WTC11 (cell line): ENCODE measurements around the gene GNAS-AS1. TPM values are rescaled to one million over a fixed set of nuclear protein-coding genes. Genes with fewer than 3 reads are reported as not detected.

Experiments used
- ATAC-seq: fragments of 200-7000 bp; cut with Tn5 transposase; 2 replicates; pipeline ENCODE4 v1.10.0; 2021; ENCODE audit warnings: mild to moderate bottlenecking, moderate library complexity
- CTCF ChIA-PET: fragments of 300-600 bp; sonication (Branson Sonifier 250); formaldehyde crosslinking; loops from one replicate; lab custom pipeline; 2021; ENCODE audit warnings: antibody characterized with exemption; lab: Charles Lee
- POLR2A ChIA-PET: fragments of 350-600 bp; sonication (Branson Sonifier 250); formaldehyde crosslinking; loops from one replicate; lab custom pipeline; 2021; ENCODE audit warnings: antibody characterized with exemption; lab: Charles Lee
- DNase-seq: peaks from one replicate; pipeline ENCODE4 v3.0.0; 2021; ENCODE audit warnings: low spot score
- H3K27ac Mint-ChIP-seq: 2 replicates; pipeline ENCODE4 v1.8.0; 2021; ENCODE audit warnings: mixed read lengths
- H3K27me3 Mint-ChIP-seq: 2 replicates; pipeline ENCODE4 v1.8.0; 2021; ENCODE audit warnings: low read depth, mild to moderate bottlenecking, moderate library complexity, mixed read lengths
- H3K36me3 Mint-ChIP-seq: 2 replicates; pipeline ENCODE4 v1.8.0; 2021; ENCODE audit warnings: mixed read lengths
- H3K4me1 Mint-ChIP-seq: 2 replicates; pipeline ENCODE4 v1.8.0; 2022; ENCODE audit warnings: mixed read lengths
- H3K4me3 Mint-ChIP-seq: 2 replicates; pipeline ENCODE4 v1.8.0; 2021; ENCODE audit warnings: mild to moderate bottlenecking, moderate library complexity, mixed read lengths
- H3K9me3 Mint-ChIP-seq: 2 replicates; pipeline ENCODE4 v1.8.0; 2021; ENCODE audit warnings: mixed read lengths
- EMX1 ChIP-seq: fragments of 250-450 bp; sonication (Bioruptor Pico); IDR thresholded peaks from 2 replicates; pipeline ENCODE4 v1.8.0; 2021; ENCODE audit warnings: mild to moderate bottlenecking
- FOXJ3 ChIP-seq: sonication (generic); formaldehyde crosslinking; IDR thresholded peaks from 2 replicates; pipeline ENCODE4 v1.9.0; 2021; ENCODE audit warnings: missing genetic modification reagents, mild to moderate bottlenecking, borderline replicate concordance
- GABPB1 ChIP-seq: sonication (generic); formaldehyde crosslinking; IDR thresholded peaks from 2 replicates; pipeline ENCODE4 v1.8.1; 2023; ENCODE audit warnings: mild to moderate bottlenecking, missing genetic modification reagents
- JAZF1 ChIP-seq: fragments of 250-450 bp; sonication (Bioruptor Pico); IDR thresholded peaks from 2 replicates; pipeline ENCODE4 v1.9.0; 2021; ENCODE audit warnings: moderate library complexity, mild to moderate bottlenecking, inconsistent platforms
- JUN ChIP-seq: sonication (generic); formaldehyde crosslinking; IDR thresholded peaks from 2 replicates; pipeline ENCODE4 v1.8.0; 2023; ENCODE audit warnings: mild to moderate bottlenecking, missing genetic modification reagents
- RORB ChIP-seq: fragments of 250-450 bp; sonication (Bioruptor Pico); IDR thresholded peaks from 2 replicates; pipeline ENCODE4 v1.9.0; 2021; ENCODE audit warnings: mild to moderate bottlenecking
- SMAD3 ChIP-seq: sonication (generic); formaldehyde crosslinking; IDR thresholded peaks from 2 replicates; pipeline ENCODE4 v1.8.0; 2022; ENCODE audit warnings: missing genetic modification reagents, mild to moderate bottlenecking, borderline replicate concordance
- SMAD4 ChIP-seq: sonication (generic); formaldehyde crosslinking; IDR thresholded peaks from 2 replicates; pipeline ENCODE4 v1.8.0; 2022; ENCODE audit warnings: mild to moderate bottlenecking, missing genetic modification reagents
- TEAD4 ChIP-seq: sonication (generic); formaldehyde crosslinking; IDR thresholded peaks from 2 replicates; pipeline ENCODE4 v1.8.0; 2022; ENCODE audit warnings: mild to moderate bottlenecking, missing genetic modification reagents
- ZNF121 ChIP-seq: sonication (generic); formaldehyde crosslinking; IDR thresholded peaks from 2 replicates; pipeline ENCODE4 v1.8.0; 2023; ENCODE audit warnings: missing genetic modification reagents
- total RNA-seq: library from RNA; stranded (reverse); gene quantifications from 3 replicates; pipeline ENCODE4 v1.2.3, GENCODE V29; 2021
- TF ChIP-seq, protein P1 (sequence below): sonication (generic); formaldehyde crosslinking; IDR thresholded peaks from 2 replicates; pipeline ENCODE4 v1.8.1; 2023; ENCODE audit warnings: mild to moderate bottlenecking, moderate library complexity, missing genetic modification reagents
- TF ChIP-seq, protein P2 (sequence below): sonication (generic); formaldehyde crosslinking; IDR thresholded peaks from 2 replicates; pipeline ENCODE4 v1.8.1; 2023; ENCODE audit warnings: mild to moderate bottlenecking, missing genetic modification reagents, moderate library complexity
- TF ChIP-seq, protein P3 (sequence below): sonication (generic); formaldehyde crosslinking; IDR thresholded peaks from 2 replicates; pipeline ENCODE4 v1.8.1; 2022; ENCODE audit warnings: mild to moderate bottlenecking, missing genetic modification reagents, moderate library complexity, borderline replicate concordance
- TF ChIP-seq, protein P4 (sequence below): sonication (generic); formaldehyde crosslinking; IDR thresholded peaks from 2 replicates; pipeline ENCODE4 v1.8.0; 2022; ENCODE audit warnings: mild to moderate bottlenecking, missing genetic modification reagents
- TF ChIP-seq, protein P5 (sequence below): sonication (generic); formaldehyde crosslinking; IDR thresholded peaks from 2 replicates; pipeline ENCODE4 v1.8.1; 2022; ENCODE audit warnings: missing genetic modification reagents, borderline replicate concordance
- TF ChIP-seq, protein P6 (sequence below): sonication (generic); formaldehyde crosslinking; IDR thresholded peaks from 2 replicates; pipeline ENCODE4 v1.8.0; 2023; ENCODE audit warnings: mild to moderate bottlenecking, missing genetic modification reagents
- TF ChIP-seq, protein P7 (sequence below): fragments of 250-450 bp; sonication (Bioruptor Pico); conservative IDR thresholded peaks from 2 replicates; pipeline ENCODE4 v1.9.0; 2021; ENCODE audit warnings: mild to moderate bottlenecking
- TF ChIP-seq, protein P8 (sequence below): sonication (generic); formaldehyde crosslinking; IDR thresholded peaks from 2 replicates; pipeline ENCODE4 v1.8.1; 2023; ENCODE audit warnings: mild to moderate bottlenecking, missing genetic modification reagents
- TF ChIP-seq, protein P9 (sequence below): sonication (generic); formaldehyde crosslinking; IDR thresholded peaks from 2 replicates; pipeline ENCODE4 v1.8.1; 2023; ENCODE audit warnings: mild to moderate bottlenecking, missing genetic modification reagents

Gene GNAS-AS1
- total RNA-seq, 1 experiment from 2014 or later, result 12.2 TPM

DNA sequence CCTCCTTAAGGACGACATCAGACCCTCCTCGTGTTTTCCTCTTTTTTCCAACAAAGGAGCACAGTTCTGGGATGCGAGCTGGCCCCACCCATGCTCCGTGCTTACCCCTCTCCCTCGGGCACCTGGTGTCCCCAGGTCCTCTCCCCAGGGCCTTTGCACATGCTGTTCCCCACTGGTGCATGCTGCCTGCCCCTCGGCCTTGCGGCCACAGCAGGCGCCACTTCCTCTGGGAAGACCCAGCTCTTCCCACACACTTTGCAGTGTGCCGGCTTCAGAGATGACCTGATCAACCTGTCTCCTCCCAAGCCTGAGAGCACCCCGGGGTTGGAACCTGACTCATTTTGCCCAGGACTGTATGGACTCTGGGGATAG, 39.8 kb downstream of the GNAS-AS1 start (continued):
- TF ChIP-seq, protein P1, sequence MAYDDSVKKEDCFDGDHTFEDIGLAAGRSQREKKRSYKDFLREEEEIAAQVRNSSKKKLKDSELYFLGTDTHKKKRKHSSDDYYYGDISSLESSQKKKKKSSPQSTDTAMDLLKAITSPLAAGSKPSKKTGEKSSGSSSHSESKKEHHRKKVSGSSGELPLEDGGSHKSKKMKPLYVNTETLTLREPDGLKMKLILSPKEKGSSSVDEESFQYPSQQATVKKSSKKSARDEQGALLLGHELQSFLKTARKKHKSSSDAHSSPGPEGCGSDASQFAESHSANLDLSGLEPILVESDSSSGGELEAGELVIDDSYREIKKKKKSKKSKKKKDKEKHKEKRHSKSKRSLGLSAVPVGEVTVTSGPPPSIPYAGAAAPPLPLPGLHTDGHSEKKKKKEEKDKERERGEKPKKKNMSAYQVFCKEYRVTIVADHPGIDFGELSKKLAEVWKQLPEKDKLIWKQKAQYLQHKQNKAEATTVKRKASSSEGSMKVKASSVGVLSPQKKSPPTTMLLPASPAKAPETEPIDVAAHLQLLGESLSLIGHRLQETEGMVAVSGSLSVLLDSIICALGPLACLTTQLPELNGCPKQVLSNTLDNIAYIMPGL (CRISPR knock-in tag), result no peak
- TF ChIP-seq TEAD4 (CRISPR knock-in tag) (no peak), JAZF1 (CRISPR knock-in tag) (no peak)
- TF ChIP-seq, protein P2, sequence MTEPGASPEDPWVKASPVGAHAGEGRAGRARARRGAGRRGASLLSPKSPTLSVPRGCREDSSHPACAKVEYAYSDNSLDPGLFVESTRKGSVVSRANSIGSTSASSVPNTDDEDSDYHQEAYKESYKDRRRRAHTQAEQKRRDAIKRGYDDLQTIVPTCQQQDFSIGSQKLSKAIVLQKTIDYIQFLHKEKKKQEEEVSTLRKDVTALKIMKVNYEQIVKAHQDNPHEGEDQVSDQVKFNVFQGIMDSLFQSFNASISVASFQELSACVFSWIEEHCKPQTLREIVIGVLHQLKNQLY (CRISPR knock-in tag), result no peak
- TF ChIP-seq, protein P3, sequence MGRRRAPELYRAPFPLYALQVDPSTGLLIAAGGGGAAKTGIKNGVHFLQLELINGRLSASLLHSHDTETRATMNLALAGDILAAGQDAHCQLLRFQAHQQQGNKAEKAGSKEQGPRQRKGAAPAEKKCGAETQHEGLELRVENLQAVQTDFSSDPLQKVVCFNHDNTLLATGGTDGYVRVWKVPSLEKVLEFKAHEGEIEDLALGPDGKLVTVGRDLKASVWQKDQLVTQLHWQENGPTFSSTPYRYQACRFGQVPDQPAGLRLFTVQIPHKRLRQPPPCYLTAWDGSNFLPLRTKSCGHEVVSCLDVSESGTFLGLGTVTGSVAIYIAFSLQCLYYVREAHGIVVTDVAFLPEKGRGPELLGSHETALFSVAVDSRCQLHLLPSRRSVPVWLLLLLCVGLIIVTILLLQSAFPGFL (CRISPR knock-in tag), result no peak

DNA sequence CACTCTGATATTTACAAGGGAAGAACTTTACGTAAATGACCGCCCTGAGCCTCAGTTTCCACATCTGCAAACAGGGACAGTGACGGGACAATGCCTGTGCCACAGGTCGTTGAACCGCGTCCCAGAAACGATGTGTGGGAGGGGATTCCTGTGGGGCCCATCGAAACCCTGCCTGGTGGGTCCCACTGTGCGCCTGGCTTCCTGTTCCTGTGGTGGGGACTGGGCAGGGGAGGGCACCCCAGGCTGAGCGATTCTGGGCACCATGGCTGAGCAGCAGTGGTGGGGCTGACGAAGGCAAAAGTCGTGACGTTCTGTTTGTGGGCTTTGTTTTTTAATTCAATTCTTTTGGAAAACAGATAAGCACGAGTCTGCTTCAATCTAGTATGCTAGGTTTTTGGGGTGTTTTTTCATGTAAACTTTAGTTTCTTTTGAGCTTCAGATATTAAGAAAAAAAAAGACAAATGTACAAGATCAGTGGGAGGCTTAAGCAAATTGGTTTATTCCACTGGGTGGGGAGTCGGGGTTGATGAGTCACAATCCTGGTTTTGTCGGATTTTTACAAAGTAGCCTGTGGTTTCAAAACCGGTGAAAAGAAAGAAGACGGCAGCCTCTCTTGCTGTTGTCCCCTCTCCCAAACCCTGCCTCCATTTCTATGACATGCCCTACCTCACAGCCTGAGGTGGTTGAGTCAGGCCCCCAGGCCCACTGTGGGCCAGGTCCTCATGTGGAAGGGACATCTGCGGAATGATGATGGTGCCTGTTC, 40.4 kb downstream of the GNAS-AS1 start:
- Mint-ChIP-seq H3K27me3 (peaks cover 4% of the 10 kb centered on the region), H3K36me3 (no peaks in the 10 kb centered on the region), H3K4me1 (peaks cover 30% of the 10 kb centered on the region), H3K4me3 (no peak overlapping the region), H3K9me3 (peaks cover 3% of the 10 kb centered on the region; the same call in 1 of the 2 replicates), H3K27ac (no peak overlapping the region)
- no peak for DNase-seq
- CTCF ChIA-PET, result interaction anchor here (1.7 kb wide), 1 partner anchor 60 kb away, joined by 3 read pairs; no protein-coding TSS in a partner anchor
- POLR2A ChIA-PET, result no interaction called here
- ATAC-seq, result no peak
- no peak for TF ChIP-seq GABPB1 (CRISPR knock-in tag)
- TF ChIP-seq ZNF121 (CRISPR knock-in tag), result no peak
- TF ChIP-seq, protein P4, sequence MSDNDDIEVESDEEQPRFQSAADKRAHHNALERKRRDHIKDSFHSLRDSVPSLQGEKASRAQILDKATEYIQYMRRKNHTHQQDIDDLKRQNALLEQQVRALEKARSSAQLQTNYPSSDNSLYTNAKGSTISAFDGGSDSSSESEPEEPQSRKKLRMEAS (CRISPR knock-in tag), result no peak
- TF ChIP-seq, protein P5, sequence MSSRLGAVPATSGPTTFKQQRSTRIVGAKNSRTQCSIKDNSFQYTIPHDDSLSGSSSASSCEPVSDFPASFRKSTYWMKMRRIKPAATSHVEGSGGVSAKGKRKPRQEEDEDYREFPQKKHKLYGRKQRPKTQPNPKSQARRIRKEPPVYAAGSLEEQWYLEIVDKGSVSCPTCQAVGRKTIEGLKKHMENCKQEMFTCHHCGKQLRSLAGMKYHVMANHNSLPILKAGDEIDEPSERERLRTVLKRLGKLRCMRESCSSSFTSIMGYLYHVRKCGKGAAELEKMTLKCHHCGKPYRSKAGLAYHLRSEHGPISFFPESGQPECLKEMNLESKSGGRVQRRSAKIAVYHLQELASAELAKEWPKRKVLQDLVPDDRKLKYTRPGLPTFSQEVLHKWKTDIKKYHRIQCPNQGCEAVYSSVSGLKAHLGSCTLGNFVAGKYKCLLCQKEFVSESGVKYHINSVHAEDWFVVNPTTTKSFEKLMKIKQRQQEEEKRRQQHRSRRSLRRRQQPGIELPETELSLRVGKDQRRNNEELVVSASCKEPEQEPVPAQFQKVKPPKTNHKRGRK, result no peak
- TF ChIP-seq, protein P6, sequence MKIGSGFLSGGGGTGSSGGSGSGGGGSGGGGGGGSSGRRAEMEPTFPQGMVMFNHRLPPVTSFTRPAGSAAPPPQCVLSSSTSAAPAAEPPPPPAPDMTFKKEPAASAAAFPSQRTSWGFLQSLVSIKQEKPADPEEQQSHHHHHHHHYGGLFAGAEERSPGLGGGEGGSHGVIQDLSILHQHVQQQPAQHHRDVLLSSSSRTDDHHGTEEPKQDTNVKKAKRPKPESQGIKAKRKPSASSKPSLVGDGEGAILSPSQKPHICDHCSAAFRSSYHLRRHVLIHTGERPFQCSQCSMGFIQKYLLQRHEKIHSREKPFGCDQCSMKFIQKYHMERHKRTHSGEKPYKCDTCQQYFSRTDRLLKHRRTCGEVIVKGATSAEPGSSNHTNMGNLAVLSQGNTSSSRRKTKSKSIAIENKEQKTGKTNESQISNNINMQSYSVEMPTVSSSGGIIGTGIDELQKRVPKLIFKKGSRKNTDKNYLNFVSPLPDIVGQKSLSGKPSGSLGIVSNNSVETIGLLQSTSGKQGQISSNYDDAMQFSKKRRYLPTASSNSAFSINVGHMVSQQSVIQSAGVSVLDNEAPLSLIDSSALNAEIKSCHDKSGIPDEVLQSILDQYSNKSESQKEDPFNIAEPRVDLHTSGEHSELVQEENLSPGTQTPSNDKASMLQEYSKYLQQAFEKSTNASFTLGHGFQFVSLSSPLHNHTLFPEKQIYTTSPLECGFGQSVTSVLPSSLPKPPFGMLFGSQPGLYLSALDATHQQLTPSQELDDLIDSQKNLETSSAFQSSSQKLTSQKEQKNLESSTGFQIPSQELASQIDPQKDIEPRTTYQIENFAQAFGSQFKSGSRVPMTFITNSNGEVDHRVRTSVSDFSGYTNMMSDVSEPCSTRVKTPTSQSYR (CRISPR knock-in tag), result no peak
- no peak for TF ChIP-seq RORB (CRISPR knock-in tag)
- TF ChIP-seq FOXJ3 (CRISPR knock-in tag), result no peak
- TF ChIP-seq, protein P7, sequence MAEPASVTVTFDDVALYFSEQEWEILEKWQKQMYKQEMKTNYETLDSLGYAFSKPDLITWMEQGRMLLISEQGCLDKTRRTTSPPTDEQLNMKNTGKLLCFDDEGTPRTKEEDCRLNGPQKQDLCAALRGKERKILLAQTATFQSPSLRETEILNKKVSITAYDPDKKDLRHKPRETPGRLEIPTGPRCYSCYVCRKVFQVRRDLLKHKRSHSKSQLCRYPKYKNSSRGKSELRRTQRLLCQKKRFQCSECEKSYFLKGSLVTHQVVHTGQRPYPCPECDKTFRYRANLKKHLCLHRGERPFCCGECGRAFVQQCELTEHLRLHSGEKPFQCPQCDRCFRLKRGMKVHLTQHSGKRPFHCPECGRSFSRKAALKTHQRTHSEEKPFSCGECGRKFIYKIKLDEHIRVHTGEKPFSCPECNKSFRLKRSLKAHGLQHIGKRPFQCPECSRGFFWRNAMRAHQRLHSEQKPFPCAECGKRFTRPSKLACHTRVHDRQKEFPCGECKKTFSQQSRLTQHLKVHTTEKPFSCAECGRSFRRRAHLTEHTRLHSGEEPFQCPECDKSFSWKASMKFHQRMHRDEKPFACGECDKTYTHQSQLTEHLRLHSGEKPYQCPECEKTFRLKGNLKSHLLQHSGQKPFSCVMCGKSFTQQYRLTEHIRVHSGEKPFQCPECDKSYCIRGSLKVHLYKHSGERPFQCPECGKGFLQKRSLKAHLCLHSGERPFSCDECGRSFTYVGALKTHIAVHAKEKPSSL, result no peak
- TF ChIP-seq SMAD4 (CRISPR knock-in tag), result no peak
- no peak for TF ChIP-seq SMAD3 (CRISPR knock-in tag)
- TF ChIP-seq, protein P3 (CRISPR knock-in tag), result no peak
- TF ChIP-seq JUN, result no peak
- TF ChIP-seq, protein P8, sequence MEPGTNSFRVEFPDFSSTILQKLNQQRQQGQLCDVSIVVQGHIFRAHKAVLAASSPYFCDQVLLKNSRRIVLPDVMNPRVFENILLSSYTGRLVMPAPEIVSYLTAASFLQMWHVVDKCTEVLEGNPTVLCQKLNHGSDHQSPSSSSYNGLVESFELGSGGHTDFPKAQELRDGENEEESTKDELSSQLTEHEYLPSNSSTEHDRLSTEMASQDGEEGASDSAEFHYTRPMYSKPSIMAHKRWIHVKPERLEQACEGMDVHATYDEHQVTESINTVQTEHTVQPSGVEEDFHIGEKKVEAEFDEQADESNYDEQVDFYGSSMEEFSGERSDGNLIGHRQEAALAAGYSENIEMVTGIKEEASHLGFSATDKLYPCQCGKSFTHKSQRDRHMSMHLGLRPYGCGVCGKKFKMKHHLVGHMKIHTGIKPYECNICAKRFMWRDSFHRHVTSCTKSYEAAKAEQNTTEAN (CRISPR knock-in tag), result no peak
- no peak for TF ChIP-seq EMX1
- TF ChIP-seq, protein P9, sequence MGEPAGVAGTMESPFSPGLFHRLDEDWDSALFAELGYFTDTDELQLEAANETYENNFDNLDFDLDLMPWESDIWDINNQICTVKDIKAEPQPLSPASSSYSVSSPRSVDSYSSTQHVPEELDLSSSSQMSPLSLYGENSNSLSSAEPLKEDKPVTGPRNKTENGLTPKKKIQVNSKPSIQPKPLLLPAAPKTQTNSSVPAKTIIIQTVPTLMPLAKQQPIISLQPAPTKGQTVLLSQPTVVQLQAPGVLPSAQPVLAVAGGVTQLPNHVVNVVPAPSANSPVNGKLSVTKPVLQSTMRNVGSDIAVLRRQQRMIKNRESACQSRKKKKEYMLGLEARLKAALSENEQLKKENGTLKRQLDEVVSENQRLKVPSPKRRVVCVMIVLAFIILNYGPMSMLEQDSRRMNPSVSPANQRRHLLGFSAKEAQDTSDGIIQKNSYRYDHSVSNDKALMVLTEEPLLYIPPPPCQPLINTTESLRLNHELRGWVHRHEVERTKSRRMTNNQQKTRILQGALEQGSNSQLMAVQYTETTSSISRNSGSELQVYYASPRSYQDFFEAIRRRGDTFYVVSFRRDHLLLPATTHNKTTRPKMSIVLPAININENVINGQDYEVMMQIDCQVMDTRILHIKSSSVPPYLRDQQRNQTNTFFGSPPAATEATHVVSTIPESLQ (CRISPR knock-in tag), result no peak
